DND-41 (cell line): ENCODE measurements around the gene PRCC.

Source experiments
- ATAC-seq: fragments of 200-7000 bp; cut with Tn5 transposase; 3 replicates; pipeline ENCODE4 v1.9.1; 2021; ENCODE audit warnings: low read depth; ENCODE audit not compliant: insufficient read depth
- DNase-seq: peaks from one replicate; pipeline ENCODE4 v3.0.0-alpha.2; 2020
- H2AFZ ChIP-seq: 2 replicates; pipeline ENCODE4 v1.6.0; 2012; ENCODE audit warnings: low read depth, low read length
- H3K27ac ChIP-seq: 2 replicates; pipeline ENCODE4 v1.5.1; 2012; ENCODE audit warnings: low read length, inconsistent platforms
- H3K27me3 ChIP-seq: fragments of 200-600 bp; sonication (generic); 2 replicates; pipeline ENCODE4 v1.6.0; 2012; ENCODE audit warnings: low read length, mild to moderate bottlenecking, inconsistent platforms; ENCODE audit not compliant: insufficient read depth, poor library complexity
- H3K36me3 ChIP-seq: 2 replicates; pipeline ENCODE4 v1.5.1; 2012; ENCODE audit warnings: low read length, inconsistent platforms; ENCODE audit not compliant: insufficient read depth
- H3K4me1 ChIP-seq: 2 replicates; pipeline ENCODE4 v1.5.1; 2012; ENCODE audit warnings: mild to moderate bottlenecking, low read length; ENCODE audit not compliant: insufficient read depth
- H3K4me2 ChIP-seq: 2 replicates; pipeline ENCODE4 v1.6.0; 2012; ENCODE audit warnings: mild to moderate bottlenecking, moderate library complexity, low read length, inconsistent platforms; ENCODE audit not compliant: insufficient read depth
- H3K4me3 ChIP-seq, 2 experiments: fragments of 200-600 bp in 1 of 2; shearing (Covaris generic) in 1 of 2; 2 replicates each; pipeline ENCODE4 v1.5.1; 2012 to 2016; ENCODE audit warnings: inconsistent platforms in 2 of 2, low read length in 2 of 2, mild to moderate bottlenecking in 2 of 2, low read depth in 1 of 2, moderate library complexity in 1 of 2
- H3K79me2 ChIP-seq: 2 replicates; pipeline ENCODE4 v1.6.0; 2012; ENCODE audit warnings: low read length, inconsistent platforms; ENCODE audit not compliant: insufficient read depth
- H3K9ac ChIP-seq: 2 replicates; pipeline ENCODE4 v1.6.0; 2012; ENCODE audit warnings: low read depth, mild to moderate bottlenecking, inconsistent platforms, low read length, moderate library complexity
- H3K9me3 ChIP-seq: 2 replicates; pipeline ENCODE4 v1.5.1; 2012; ENCODE audit warnings: low read length, moderate library complexity, mild to moderate bottlenecking, inconsistent platforms; ENCODE audit not compliant: insufficient read depth, severe bottlenecking
- H4K20me1 ChIP-seq: 2 replicates; pipeline ENCODE4 v1.6.0; 2012; ENCODE audit warnings: low read length; ENCODE audit not compliant: insufficient read depth
- CTCF ChIP-seq: IDR thresholded peaks from 2 replicates; pipeline ENCODE4 v1.5.1; 2012; ENCODE audit warnings: borderline replicate concordance, low read length, moderate library complexity, mild to moderate bottlenecking; ENCODE audit not compliant: poor library complexity, severe bottlenecking; ENCODE audit errors: extremely low read depth
- EZH2 ChIP-seq: IDR thresholded peaks from 3 replicates; pipeline ENCODE4 v1.6.1; 2012; ENCODE audit warnings: borderline replicate concordance, low read depth, mild to moderate bottlenecking, moderate library complexity, low read length, inconsistent platforms; ENCODE audit not compliant: severe bottlenecking

The PRCC gene

DNA sequence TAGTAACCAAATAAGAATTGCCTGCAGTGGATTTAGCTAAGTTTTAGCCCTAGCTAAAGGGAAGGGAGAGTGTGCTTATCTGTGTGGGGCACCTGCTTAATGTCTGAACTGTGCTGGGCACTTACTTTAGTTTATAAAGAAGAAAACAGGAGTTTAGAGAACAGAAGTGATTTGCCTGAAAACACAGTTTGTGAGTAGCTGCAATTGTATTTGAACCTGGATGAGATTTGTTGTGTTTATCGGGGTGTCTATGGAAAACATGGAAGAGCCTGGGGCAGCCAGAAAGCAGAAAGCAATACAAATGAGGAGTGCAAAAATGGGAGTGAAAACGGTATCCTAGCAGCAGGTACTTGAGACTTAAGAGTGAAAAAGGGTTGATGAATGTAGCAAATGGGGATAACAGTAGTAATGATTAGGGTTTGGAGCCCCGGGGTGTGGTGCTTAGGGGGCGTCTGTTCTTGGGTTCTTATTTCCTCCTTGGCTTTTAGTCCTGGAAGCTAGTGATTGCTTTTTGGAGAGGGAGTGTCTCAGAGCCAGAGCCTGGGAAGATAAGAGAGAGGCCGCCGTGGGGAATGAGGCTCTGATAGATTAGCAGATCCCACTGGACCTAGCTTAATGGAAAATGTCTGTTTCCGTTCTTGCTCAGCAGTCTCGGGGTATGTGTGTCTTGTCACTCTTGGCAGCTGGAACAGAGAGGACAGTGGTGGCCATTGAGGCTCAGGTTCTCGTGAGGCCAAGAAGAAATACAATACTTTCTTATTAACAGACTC is 5.6 kb downstream of the PRCC start:
- Histone ChIP-seq H3K4me1 (peaks cover 49% of the 10 kb centered on the region), H2AFZ (no peak overlapping the region), H3K9ac (no peak overlapping the region), H3K4me2 (peak overlapping the region; percentile 24; the same call in 1 of the 2 replicates), H3K27me3 (no peaks in the 10 kb centered on the region), H3K27ac (no peak overlapping the region), H3K9me3 (no peaks in the 10 kb centered on the region), H3K36me3 (peaks cover 47% of the 10 kb centered on the region), H3K4me3 (no peak overlapping the region), H4K20me1 (peaks cover 60% of the 10 kb centered on the region), H3K79me2 (peaks cover 94% of the 10 kb centered on the region)
- ATAC-seq (no peak), DNase-seq (no peak)
- TF ChIP-seq EZH2 (no peak), CTCF (no peak)

DNA sequence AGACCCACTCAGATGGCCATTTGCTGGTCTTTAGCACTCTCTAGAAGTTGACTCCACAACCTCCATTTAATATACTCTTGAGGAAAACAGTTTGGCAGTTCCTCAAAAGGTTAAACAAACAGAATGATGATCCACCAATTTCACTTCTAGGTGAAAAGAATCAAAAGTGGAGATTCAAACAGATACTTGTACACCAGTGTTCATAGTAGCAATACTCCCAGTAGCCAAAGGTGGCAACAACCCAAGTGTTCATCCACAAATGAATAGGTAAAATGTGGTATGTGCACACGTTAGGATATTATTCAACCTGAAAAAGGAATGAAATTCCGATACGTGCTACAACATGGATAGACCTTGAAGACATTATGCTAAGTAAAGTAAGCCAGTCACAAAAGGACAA is 6.3 kb downstream of the PRCC start:
- peaks cover 58% of the 10 kb centered on the region for H4K20me1 ChIP-seq
- TF ChIP-seq CTCF (peak; percentile 20), EZH2 (no peak)
- no peak overlapping the region for H3K4me3 ChIP-seq
- ATAC-seq (peak; percentile 50; the same call in 1 of the 3 replicates), DNase-seq (no peak)
- H3K9ac ChIP-seq, result no peak overlapping the region
- H3K9me3 ChIP-seq, result no peaks in the 10 kb centered on the region
- H3K27me3 ChIP-seq, result no peaks in the 10 kb centered on the region
- peaks cover 44% of the 10 kb centered on the region for H3K4me1 ChIP-seq
- peaks cover 52% of the 10 kb centered on the region for H3K36me3 ChIP-seq
- peaks cover 94% of the 10 kb centered on the region for H3K79me2 ChIP-seq
- H3K4me2 ChIP-seq, result no peak overlapping the region
- H2AFZ ChIP-seq, result no peak overlapping the region
- no peak overlapping the region for H3K27ac ChIP-seq

- no peak for DNase-seq
- H3K4me1 ChIP-seq, result peaks cover 24% of the 10 kb centered on the region
- no peak overlapping the region for H2AFZ ChIP-seq
- H4K20me1 ChIP-seq, result peaks cover 52% of the 10 kb centered on the region
- peaks cover 92% of the 10 kb centered on the region for H3K79me2 ChIP-seq
- H3K9ac ChIP-seq, result no peak overlapping the region
- no peaks in the 10 kb centered on the region for H3K9me3 ChIP-seq
- no peak overlapping the region for H3K4me3 ChIP-seq
- H3K4me2 ChIP-seq, result no peak overlapping the region
- ATAC-seq, result no peak
- no peaks in the 10 kb centered on the region for H3K27me3 ChIP-seq
- H3K36me3 ChIP-seq, result peaks cover 41% of the 10 kb centered on the region
- TF ChIP-seq EZH2, result no peak
- no peak for TF ChIP-seq CTCF
- H3K27ac ChIP-seq, result no peak overlapping the region
These were observed 8.5 kb downstream of the PRCC start for GRCh38 chr1:156775799-156776198.
